GM23248 (cell line): ENCODE data around the gene NEU4.

Experiments used
- EZH2 ChIP-seq: fragments of 200-600 bp; sonication (generic); IDR thresholded peaks from 2 replicates; pipeline ENCODE4 v1.6.1; 2018; ENCODE audit warnings: antibody characterized with exemption, mild to moderate bottlenecking; ENCODE audit not compliant: insufficient read depth, poor library complexity, severe bottlenecking
- EZH2phosphoT487 ChIP-seq: fragments of 200-600 bp; sonication (generic); IDR thresholded peaks from 2 replicates; pipeline ENCODE4 v1.6.1; 2018; ENCODE audit warnings: antibody characterized with exemption, moderate library complexity, mild to moderate bottlenecking, low read depth; ENCODE audit not compliant: insufficient read depth

- TF ChIP-seq EZH2phosphoT487 (no peak), EZH2 (no peak)
Observed at GRCh38 chr2:241770185-241770935, 38.6 kb upstream of the NEU4 start.
